ENCODE data around the gene GRM7. TPM values are rescaled to one million over a fixed set of nuclear protein-coding genes. Genes with fewer than 3 reads are reported as not detected.
"Not testable (repeated sequence)": the region's sequence is repeated elsewhere in the genome, so short reads cannot be mapped to it uniquely, and the experiment has no call there.

GRM7 gene
- total RNA-seq: 0.06 TPM in 1 of 2 replicates, not detected in the other

GRCh38 chr3:6860954-6861624 lies at the start of gene GRM7:
TSS of gene GRM7 (plus strand) at chr3:6861115.
- DNase-seq (ENCODE audit: extremely low read depth, low read depth, low spot score): no peak

- DNase-seq (ENCODE audit: extremely low read depth, low read depth, low spot score): no peak
Observed at GRCh38 chr3:6821411-6821810, 39.5 kb upstream of the GRM7 start.

GRCh38 chr3:6825524-6825923 lies 35.4 kb upstream of the GRM7 start:
- no peak for DNase-seq (ENCODE audit: extremely low read depth, low read depth, low spot score)

- no peak for DNase-seq (ENCODE audit: extremely low read depth, low read depth, low spot score)
Observed at GRCh38 chr3:6827453-6827852, 33.5 kb upstream of the GRM7 start.

- no peak for DNase-seq (ENCODE audit: extremely low read depth, low read depth, low spot score)
Observed at GRCh38 chr3:6844723-6845122, 16.2 kb upstream of the GRM7 start.

- DNase-seq (ENCODE audit: extremely low read depth, low read depth, low spot score): no peak
Observed at GRCh38 chr3:6854184-6854583, 6.7 kb upstream of the GRM7 start.

GRCh38 chr3:6857510-6857909 lies 3.4 kb upstream of the GRM7 start:
- DNase-seq (ENCODE audit: extremely low read depth, low read depth, low spot score): no peak

GRCh38 chr3:6860149-6860953 lies 564 bp upstream of the GRM7 start:
- no peak for DNase-seq (ENCODE audit: extremely low read depth, low read depth, low spot score)

GRCh38 chr3:6861625-6862000 lies 698 bp downstream of the GRM7 start:
- DNase-seq (ENCODE audit: extremely low read depth, low read depth, low spot score): no peak

- no peak for DNase-seq (ENCODE audit: extremely low read depth, low read depth, low spot score)
Observed at GRCh38 chr3:6862041-6862879, 1.3 kb downstream of the GRM7 start.

GRCh38 chr3:6862880-6863195 lies 1.9 kb downstream of the GRM7 start:
- no peak for DNase-seq (ENCODE audit: extremely low read depth, low read depth, low spot score)

- no peak for DNase-seq (ENCODE audit: extremely low read depth, low read depth, low spot score)
Observed at GRCh38 chr3:6867269-6867668, 6.4 kb downstream of the GRM7 start.

GRCh38 chr3:6878731-6879130 lies 17.8 kb downstream of the GRM7 start:
- no peak for DNase-seq (ENCODE audit: extremely low read depth, low read depth, low spot score)

- DNase-seq (ENCODE audit: extremely low read depth, low read depth, low spot score): no peak
Observed at GRCh38 chr3:6912240-6912639, 51.3 kb downstream of the GRM7 start.

- DNase-seq (ENCODE audit: extremely low read depth, low read depth, low spot score): no peak
Observed at GRCh38 chr3:6915898-6916297, 55.0 kb downstream of the GRM7 start.

- DNase-seq (ENCODE audit: extremely low read depth, low read depth, low spot score): no peak
Observed at GRCh38 chr3:6921066-6921465, 60.2 kb downstream of the GRM7 start.

- DNase-seq (ENCODE audit: extremely low read depth, low read depth, low spot score): no peak
Observed at GRCh38 chr3:6921876-6922275, 61.0 kb downstream of the GRM7 start.

- no peak for DNase-seq (ENCODE audit: extremely low read depth, low read depth, low spot score)
Observed at GRCh38 chr3:6928064-6928463, 67.1 kb downstream of the GRM7 start.

GRCh38 chr3:6929918-6930317 lies 69.0 kb downstream of the GRM7 start:
- no peak for DNase-seq (ENCODE audit: extremely low read depth, low read depth, low spot score)

GRCh38 chr3:6935418-6935817 lies 74.5 kb downstream of the GRM7 start:
- not testable (repeated sequence) for DNase-seq (ENCODE audit: extremely low read depth, low read depth, low spot score)

GRCh38 chr3:6935970-6936369 lies 75.1 kb downstream of the GRM7 start:
- DNase-seq (ENCODE audit: extremely low read depth, low read depth, low spot score): no peak

- no peak for DNase-seq (ENCODE audit: extremely low read depth, low read depth, low spot score)
Observed at GRCh38 chr3:6962801-6963200, 101.9 kb downstream of the GRM7 start.

Measured in glomerular endothelial cell (primary cell).